NCI-H1436 (cell line): Measurements from ENCODE around the gene ABCB7.
"Not testable (repeated sequence)": the region's sequence is repeated elsewhere in the genome, so short reads cannot be mapped to it uniquely, and the experiment has no call there.

Experiments used
- DNase-seq: peaks from one replicate; lab custom pipeline; 2025; lab: John Stamatoyannopoulos, UW

Gene ABCB7

DNA sequence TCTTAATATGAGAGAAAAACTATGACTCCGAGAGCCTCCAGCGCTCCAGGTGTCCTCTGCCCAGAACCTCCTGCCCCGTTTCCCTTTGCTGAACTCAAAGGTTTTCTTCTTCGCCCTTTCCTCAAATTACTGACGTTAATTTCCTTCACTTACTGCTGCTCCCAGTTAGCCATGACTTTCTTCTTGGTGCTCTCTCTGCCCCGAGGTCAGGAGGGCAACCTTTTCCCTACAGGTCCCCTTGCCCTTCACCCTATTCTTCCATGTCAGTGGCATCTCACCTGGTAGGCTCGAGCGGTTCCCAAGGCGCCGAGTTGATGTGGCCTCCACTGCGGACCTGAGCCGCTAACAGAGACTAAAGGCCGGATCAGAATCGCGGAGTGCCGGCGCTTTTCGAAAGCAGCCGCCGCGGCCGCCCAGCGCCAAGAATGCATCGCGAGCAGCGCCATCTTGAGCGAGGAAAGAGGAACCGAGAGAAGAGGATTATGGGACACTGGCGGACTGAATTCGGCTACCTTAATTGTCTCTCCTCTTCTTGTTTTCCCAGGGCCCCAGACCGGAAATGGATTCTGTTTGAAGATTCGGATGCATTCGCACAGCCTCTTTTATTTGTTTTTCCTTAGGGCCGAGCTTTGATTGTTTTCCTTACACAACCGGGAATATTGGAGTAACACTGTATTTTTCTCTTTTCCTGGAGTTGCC lies at the start of gene ABCB7:
Gene ABCB7 (minus strand): TSS at position 457 of the 699 bp plus-strand sequence. CDS start 11 bp downstream, at position 446.
- DNase-seq, result peak; percentile 78

DNA sequence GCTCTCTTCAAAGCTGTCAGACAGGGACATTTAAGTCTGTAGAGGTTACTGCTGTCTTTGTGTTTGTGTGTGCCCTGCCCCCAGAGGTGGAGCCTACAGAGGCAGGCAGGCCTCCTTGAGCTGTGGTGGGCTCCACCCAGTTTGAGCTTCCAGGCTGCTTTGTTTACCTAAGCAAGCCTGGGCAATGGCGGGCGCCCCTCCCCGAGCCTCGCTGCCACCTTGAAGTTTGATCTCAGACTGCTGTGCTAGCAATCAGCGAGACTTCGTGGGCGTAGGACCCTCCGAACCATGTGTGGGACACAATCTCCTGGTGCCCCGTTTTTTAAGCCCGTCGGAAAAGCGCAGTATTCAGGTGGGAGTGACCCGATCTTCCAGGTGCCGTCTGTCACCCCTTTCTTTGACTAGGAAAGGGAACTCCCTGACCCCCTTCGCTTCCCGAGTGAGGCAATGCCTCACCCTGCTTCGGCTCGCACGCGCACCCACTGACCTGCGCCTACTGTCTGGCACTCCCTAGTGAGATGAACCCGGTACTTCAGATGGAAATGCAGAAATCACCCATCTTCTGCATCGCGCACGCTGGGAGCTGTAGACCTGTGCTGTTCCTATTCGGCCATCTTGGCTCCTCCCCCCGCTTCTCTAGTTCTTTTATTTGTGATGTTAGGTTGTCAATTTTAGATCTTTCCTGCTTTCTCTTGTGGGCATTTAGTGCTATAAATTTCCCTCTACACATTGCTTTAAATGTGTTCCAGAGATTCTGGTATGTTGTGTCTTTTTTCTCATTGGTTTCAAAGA lies 32.5 kb upstream of the ABCB7 start:
- peak; percentile 32 for DNase-seq

DNA sequence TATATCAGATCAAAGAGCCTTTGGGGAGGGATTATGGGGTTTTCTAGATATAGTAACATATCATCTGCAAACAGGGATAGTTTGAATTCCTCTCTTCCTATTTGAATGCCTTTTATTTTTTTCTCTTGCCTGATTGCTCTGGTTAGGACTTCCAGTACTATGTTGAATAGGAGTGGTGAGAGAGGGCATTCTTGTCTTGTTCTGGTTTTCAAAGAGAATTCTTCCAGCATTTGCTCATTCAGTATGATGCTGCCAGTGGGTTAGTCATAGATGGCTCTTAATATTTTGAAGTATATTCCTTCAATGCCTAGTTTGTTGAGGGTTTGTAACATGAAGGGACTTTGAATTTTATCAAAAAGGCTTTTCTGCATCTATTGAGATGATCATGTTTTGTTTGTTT lies 25.6 kb upstream of the ABCB7 start:
- DNase-seq, result no peak

DNA sequence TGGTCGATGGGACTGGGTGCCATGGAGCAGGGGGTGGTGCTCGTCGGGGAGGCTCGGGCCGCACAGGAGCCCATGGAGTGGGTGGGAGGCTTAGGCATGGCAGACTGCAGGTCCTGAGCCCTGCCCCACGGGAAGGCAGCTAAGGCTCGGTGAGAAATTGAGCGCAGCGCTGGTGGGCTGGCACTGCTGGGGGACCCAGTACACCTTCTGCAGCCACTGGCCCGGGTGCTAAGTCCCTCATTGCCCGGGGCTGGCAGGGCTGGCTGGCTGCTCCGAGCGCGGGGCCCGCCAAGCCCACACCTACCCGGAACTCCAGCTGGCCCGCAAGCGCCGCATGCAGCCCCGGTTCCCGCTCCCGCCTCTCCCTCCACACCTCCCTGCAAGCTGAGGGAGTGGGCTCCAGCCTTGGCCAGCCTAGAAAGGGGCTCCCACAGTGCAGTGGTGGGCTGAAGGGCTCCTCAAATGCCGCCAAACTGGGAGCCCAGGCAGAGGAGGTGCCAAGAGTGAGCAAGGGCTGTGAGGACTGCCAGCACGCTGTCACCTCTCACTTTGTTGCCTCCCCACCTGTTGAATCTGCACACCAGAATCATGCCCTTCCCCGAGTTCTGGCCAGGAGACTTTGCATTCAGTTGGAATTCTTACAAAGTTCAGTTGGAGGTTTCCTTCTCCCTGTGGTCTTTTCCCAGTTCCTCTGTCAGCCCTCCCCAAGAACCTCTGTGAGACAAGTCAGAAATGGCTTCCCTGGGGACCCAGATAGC lies 23.6 kb upstream of the ABCB7 start:
- not testable (repeated sequence) for DNase-seq

DNA sequence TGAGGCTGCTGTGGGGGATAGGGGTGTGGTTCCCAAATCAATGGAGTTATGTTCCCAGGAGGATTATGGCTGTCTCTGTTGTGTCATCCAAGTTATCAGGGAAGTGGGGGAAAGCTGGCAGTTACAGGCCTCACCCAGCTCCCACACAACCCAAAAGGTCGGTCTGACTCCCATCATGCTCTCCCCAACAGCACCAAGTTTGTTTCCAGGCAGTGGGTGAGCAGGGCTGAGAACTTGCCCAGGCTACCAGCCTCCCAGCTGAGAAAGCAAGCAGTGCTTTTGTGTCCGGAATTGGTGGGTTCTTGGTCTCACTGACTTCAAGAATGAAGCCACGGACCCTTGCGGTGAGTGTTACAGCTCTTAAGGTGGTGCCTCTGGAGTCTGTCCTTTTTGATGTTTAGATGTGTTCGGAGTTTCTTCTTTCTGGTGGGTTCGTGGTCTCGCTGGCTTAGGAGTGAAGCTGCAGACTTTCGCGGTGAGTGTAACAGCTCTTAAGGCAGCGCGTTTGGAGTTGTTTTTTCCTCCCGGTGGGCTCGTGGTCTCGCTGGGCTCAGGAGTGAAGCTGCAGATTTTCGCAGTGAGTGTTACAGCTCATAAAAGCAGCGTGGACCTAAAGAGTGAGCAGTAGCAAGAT lies 16.3 kb upstream of the ABCB7 start:
- not testable (repeated sequence) for DNase-seq

DNA sequence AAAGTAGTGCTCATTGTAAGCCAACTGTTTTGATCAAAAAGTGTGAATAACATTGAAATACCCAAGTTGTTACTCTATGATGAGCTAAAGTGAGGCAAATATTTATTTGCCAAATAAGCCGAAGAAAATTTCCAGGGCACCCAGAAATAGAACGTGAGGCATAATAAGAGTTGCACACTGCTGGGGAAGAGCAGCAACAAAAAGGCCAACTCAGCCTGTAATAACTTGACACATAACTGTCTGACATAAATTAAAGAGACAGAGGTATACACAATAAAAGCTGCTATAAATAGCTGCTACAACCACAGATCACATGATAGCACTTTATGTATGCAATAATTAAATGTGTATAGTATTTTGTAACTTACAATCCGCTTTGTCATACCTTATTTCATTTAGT lies 2.0 kb upstream of the ABCB7 start:
- no peak for DNase-seq

DNA sequence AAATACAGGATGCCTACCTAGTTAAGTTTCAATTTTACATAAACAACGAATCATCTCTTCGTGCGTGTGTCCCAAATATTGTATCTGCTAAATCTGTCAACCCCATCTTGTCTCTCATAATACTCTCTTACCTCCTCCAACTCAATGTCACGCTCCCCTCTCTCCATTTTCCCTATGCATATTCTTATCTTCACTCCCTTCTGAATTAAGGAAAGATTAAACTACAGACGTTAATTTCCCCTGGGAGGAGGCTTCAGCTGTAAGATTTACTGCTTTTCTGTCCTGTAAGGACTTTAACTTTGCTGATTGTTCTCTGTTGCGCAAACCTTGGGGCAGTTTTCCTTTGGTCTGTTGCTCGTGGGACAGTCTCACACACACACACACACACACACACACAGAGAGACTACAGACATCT lies 455 bp upstream of the ABCB7 start:
- no peak for DNase-seq

DNA sequence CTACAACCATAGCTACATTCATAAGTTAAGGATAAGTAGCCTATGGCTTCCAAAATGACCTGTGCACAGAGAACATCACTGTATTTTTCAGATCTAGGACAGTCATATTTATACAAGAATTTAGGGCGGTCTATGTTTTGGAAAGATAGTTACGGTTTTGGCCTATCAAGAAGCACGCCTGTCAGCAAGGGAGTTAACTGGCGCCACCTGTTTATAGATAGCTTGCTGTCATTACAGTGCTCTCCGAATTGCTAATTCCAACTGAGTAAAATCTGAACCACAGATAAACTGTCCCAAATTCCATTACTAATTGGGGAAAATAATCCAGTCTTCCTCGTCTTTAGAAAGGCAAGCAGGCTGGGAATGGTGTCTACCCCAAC lies 646 bp downstream of the ABCB7 start:
- DNase-seq, result no peak

DNA sequence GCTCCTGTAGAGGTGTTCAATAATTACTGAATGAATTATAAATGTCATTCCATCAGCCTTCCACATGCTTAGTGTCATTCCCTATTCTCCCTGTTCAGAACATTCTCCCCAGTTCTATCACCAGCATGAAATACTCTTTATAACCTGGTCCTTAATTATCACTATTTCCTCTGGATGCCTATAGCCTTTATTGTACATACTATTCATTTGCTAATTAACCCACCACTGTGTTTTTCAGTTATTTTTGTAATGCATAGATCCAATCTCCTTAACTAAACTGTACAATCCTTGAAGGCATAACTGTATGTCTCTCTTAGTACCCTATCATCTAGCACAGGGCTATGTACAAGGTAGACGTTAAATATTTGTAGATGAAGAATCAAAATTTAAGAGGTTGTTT lies 1.2 kb downstream of the ABCB7 start:
- no peak for DNase-seq

GRCh38 chrX:75151827-75152592 lies 4.1 kb downstream of the ABCB7 start:
- no peak for DNase-seq

GRCh38 chrX:75149654-75150053 lies 6.4 kb downstream of the ABCB7 start:
- no peak for DNase-seq

GRCh38 chrX:75132672-75133071 lies 23.4 kb downstream of the ABCB7 start:
- DNase-seq, result no peak

GRCh38 chrX:75131973-75132627 lies 24.0 kb downstream of the ABCB7 start:
- DNase-seq, result no peak

DNA sequence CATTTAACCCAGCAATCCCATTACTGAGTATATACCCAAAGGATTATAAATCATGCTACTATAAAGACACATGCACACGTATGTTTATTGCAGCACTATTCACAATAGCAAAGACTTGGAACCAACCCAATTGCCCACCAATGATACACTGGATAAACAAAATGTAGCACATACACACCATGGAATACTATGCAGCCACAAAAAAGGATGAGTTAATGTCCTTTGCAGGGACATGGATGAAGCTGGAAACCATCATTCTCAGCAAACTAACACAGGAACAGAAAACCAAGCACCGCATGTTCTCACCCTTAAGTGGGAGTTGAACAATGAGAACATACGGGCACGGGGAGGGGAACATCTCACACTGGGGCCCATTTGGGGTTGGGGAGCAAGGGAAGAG lies 27.0 kb downstream of the ABCB7 start:
- DNase-seq, result not testable (repeated sequence)

GRCh38 chrX:75118296-75118695 lies 37.8 kb downstream of the ABCB7 start:
- DNase-seq, result no peak

DNA sequence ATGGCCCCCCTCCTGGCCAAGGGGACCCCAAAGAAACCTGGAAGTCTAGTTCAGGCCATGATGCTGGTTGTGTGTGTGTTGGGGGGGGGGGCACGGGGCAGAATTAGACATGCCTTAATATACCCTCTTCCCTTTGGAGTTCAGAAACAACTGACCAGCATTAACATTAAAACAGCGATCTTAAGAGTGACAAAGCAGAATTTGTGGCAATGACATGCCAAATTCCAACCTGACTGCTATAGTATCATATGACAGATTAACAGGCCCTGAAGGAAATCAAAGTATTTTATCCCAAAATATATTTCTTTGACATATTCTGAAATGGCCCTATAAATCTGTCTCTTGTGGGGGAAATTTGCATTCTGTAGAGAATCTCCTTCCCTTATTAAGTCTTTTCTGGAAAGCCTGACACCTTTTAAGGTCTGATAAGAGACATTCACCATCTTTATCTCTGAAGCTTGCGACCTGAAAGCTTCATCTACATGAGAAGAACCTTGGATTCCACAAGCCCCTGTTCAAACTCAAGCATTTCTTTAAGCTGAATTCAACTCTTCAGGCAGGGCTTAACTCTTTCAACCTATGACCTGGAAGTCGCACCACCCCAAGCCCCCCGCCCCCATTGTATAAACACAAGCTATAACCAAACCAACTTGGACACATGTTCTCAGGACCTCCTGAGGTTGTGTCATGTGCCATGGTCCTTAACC lies 40.2 kb downstream of the ABCB7 start:
- no peak for DNase-seq

GRCh38 chrX:75114638-75115037 lies 41.4 kb downstream of the ABCB7 start:
- DNase-seq, result no peak

- DNase-seq, result no peak
These were observed 42.4 kb downstream of the ABCB7 start for GRCh38 chrX:75113664-75114063.

DNA sequence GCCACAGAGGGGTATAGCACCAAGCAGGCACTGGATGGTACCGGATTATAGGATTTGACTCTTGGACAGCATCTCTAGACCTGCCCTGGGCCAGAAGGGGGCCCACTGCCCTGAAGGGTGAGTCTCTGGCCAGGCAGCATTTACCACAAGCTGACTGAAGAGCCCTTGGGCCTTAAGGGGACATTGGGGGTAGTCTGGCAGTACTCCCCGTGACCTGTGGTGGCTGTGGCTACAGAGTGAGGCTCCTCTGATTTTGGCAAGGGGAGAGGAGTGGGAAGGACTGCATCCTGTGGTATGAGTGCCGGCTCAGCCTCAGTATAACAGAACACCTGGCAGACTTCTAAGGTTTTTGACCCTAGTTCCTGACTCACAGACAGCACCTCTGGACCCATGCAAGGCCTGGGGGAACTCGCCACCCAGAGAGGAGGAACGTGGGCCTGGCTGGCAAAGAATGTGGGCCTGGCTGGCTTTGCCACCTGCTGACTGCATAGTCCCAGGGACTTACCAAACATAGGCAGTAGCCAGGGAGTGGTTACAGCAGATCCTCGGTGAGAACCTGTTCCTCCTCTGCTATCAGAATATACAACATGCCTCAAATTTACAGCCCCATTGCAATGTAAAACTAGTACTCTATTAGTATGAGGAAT lies 48.1 kb downstream of the ABCB7 start:
- DNase-seq, result no peak

GRCh38 chrX:75106772-75107171 lies 49.3 kb downstream of the ABCB7 start:
- DNase-seq, result no peak
